ENCODE measurements around the gene TMEM231. TPM values are rescaled to one million over a fixed set of nuclear protein-coding genes. Genes with fewer than 3 reads are reported as not detected.

The TMEM231 gene
- total and polyA plus RNA-seq, 2 of the 8 experiments (the other 6 are each of a cell fraction or from before 2014, with no cell fraction given): 8.3 to 26.7 TPM

DNA sequence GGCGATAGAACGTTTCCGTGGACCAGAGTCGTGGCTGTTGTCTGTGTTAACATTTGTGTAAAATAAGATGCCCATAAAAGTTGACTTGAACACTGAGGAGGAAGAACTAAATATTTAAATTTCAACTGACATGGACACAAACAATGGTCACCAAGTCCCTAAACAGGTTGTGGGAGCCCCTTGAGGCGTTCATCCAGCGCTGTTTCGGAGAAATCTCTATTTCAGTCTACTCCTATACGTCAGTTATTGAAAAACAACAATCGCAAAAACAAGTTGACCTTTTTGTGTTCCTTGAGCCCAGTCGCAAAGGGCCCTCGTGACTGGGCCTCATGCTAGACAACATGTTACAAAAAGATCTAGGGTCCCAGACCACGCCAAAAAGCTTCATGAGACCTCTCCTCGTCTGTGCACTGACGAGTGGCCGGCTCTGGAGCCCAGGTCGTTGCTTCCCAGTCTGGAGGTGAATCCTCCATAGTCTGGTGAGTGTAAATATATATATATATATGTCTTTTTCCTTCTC, 439 bp upstream of the TMEM231 start:
- Histone ChIP-seq H3K36me3 (ENCODE audit: control insufficient read depth in 2 of 4, insufficient read depth in 4 of 4, low read length in 3 of 4) (no peaks in the 10 kb centered on the region), H4K91ac (replicated peaks; ENCODE audit: insufficient read length, low read length) (no peak overlapping the region), H3K56ac (replicated peaks; ENCODE audit: insufficient read length, low read depth, low read length) (no peak overlapping the region), H2BK12ac (ENCODE audit: low read depth, low read length) (no peak overlapping the region), H3K4me3 (ENCODE audit: extremely low read depth in 1 of 4, insufficient read depth in 2 of 4, low read depth in 3 of 4, low read length in 4 of 4) (peak overlapping the region; percentile 57 to 96 (median 84); a peak in 7 of 8 replicates), H3K4ac (replicated peaks; ENCODE audit: insufficient read length, low read depth, low read length) (no peak overlapping the region), H2BK15ac (ENCODE audit: low read length) (no peak overlapping the region), H2AK5ac (ENCODE audit: low read depth, low read length) (no peak overlapping the region), H2BK5ac (ENCODE audit: low read depth, low read length) (no peak overlapping the region), H3K14ac (ENCODE audit: insufficient read length) (no peak overlapping the region), H3K4me1 (replicated peaks in 1 of 4; ENCODE audit: control insufficient read depth in 3 of 4, insufficient read depth in 4 of 4, low read length in 3 of 4) (peaks cover 0 to 3% (median 1%) of the 10 kb centered on the region in 4 experiments; a peak in 3 of 7 replicates), H3K23me2 (ENCODE audit: low read depth, low read length) (peaks cover 8% of the 10 kb centered on the region; the same call in 1 of the 2 replicates), H2BK120ac (replicated peaks; ENCODE audit: low read depth, low read length) (no peak overlapping the region), H4K5ac (ENCODE audit: insufficient read length, low read depth, low read length) (no peak overlapping the region), H3K79me1 (ENCODE audit: low read depth, low read length) (no peaks in the 10 kb centered on the region), H3K23ac (ENCODE audit: insufficient read length) (no peak overlapping the region), H4K8ac (ENCODE audit: extremely low read depth, insufficient read depth, low read length) (no peak overlapping the region), H3K18ac (ENCODE audit: extremely low read depth, low read length) (no peak overlapping the region), H3K4me2 (ENCODE audit: insufficient read depth in 1 of 2, low read depth in 2 of 2, low read length in 2 of 2) (peak overlapping the region; percentile 79 to 98), H3K79me2 (ENCODE audit: control insufficient read depth in 1 of 2, insufficient read depth in 2 of 2, low read length in 2 of 2) (no peaks in the 10 kb centered on the region), H4K20me1 (replicated peaks in 1 of 2; ENCODE audit: control insufficient read depth in 1 of 2, insufficient read depth in 2 of 2, low read length in 2 of 2) (no peaks in the 10 kb centered on the region), H2AFZ (ENCODE audit: low read length) (peak overlapping the region; percentile 86), H2BK20ac (ENCODE audit: low read length) (no peak overlapping the region), H3K27me3 (replicated peaks in 1 of 4; ENCODE audit: control insufficient read depth in 3 of 4, extremely low read depth in 1 of 4, insufficient read depth in 3 of 4, low read length in 3 of 4) (no peaks in the 10 kb centered on the region; a peak in 1 of 7 replicates), H3K9ac (replicated peaks in 1 of 4; ENCODE audit: extremely low read depth in 1 of 4, low read depth in 3 of 4, low read length in 3 of 4) (no peak overlapping the region; a peak in 1 of 7 replicates), H3K9me3 (ENCODE audit: insufficient read depth in 2 of 2, low read depth in 1 of 2, low read length in 1 of 2) (no peaks in the 10 kb centered on the region), H3K27ac (ENCODE audit: low read depth, low read length) (no peak overlapping the region)
- 47% methylated on average over 16 of the region's 16 CpGs; no CpG with 5 or more reads in 1 of the 2 experiments for WGBS, 2 experiments (ENCODE audit: extremely low coverage in 1 of 2, insufficient coverage in 1 of 2, insufficient read length in 1 of 2, insufficient replicate concordance in 2 of 2, low coverage in 1 of 2, low lambda C conversion rate in 2 of 2, missing lambda C conversion rate in 1 of 2)
- no peak for TF ChIP-seq MAFK (IDR thresholded peaks at IDR 0.05; ENCODE audit: low read depth, low read length)
- 0 out of 2 replicates have a peak, but pooled peaks have one; percentile 11 for TF ChIP-seq EGR1 (IDR thresholded peaks at IDR 0.05; ENCODE audit: borderline replicate concordance, low read depth, low read length)
- no peak for TF ChIP-seq YY1 (IDR thresholded peaks at IDR 0.05; ENCODE audit: low read depth, low read length)
- TF ChIP-seq RXRA (IDR thresholded peaks at IDR 0.05; ENCODE audit: insufficient read depth, low read depth, low read length): no peak
- TF ChIP-seq TBP (IDR thresholded peaks at IDR 0.05; ENCODE audit: low read depth, low read length): 0 out of 2 replicates have a peak, but pooled peaks have one; percentile 26
- peak; percentile 3 for TF ChIP-seq SAP30 (IDR thresholded peaks at IDR 0.05; ENCODE audit: insufficient read depth, insufficient replicate concordance, low read length)
- TF ChIP-seq POLR2A (IDR thresholded peaks at IDR 0.05; ENCODE audit: control extremely low read depth in 1 of 2, low read depth in 2 of 2, low read length in 2 of 2): no peak
- CTCF ChIA-PET (ENCODE audit: partially characterized antibody): interaction anchor here (0.7 to 1.7 kb wide), 8 partner anchors 13 to 91 kb away, joined by 3 to 6 read pairs (median 3); no protein-coding TSS in a partner anchor
- DNase-seq (ENCODE audit: low read depth in 1 of 2, low spot score in 2 of 2) (no peak), FAIRE-seq (no peak)
- POLR2A ChIA-PET (ENCODE audit: partially characterized antibody): interaction anchor here (0.7 to 3.2 kb wide), 7 partner anchors 9 to 67 kb away, joined by 3 to 21 read pairs (median 4); partner anchors contain the start of genes ADAT1, CHST6 and GABARAPL2
